Mammary epithelial cell (primary cell): ENCODE data around the gene TRIP12.

ENCODE experiments used
- EZH2 ChIP-seq: IDR thresholded peaks from 2 replicates; pipeline ENCODE4 v1.6.1; 2012; ENCODE audit warnings: low read length, inconsistent platforms, borderline replicate concordance
- TF ChIP-seq, protein P1 (sequence below), 2 donors: IDR thresholded peaks in 1 of 2; conservative IDR thresholded peaks in 1 of 2; 2 replicates each; pipeline ENCODE4 v1.5.1; 2011 to 2012; ENCODE audit warnings: inconsistent platforms in 2 of 2, low read length in 2 of 2, mild to moderate bottlenecking in 2 of 2, control low read depth in 1 of 2, low read depth in 1 of 2; ENCODE audit not compliant: insufficient read depth in 1 of 2; ENCODE audit errors: extremely low read depth in 1 of 2

DNA sequence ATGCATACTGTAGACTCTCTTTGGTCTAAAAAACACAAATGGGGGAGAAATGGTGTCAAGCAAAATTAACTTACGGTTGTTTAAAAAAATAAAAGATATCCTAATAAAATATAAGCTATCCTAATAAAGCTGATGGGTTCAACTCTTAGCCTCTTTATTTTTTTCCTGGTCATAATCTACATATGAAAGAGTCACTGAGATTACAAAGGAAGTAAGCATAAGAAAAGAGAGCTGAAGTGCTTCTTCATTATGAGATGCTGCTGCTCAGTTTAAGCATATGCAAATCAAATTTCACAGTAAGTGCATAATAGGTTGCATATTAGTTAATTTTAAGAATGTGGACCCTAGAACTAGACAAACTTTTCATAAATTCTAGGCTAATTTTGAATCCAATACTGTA, 147.6 kb downstream of the TRIP12 start:
- TF ChIP-seq, protein P1, sequence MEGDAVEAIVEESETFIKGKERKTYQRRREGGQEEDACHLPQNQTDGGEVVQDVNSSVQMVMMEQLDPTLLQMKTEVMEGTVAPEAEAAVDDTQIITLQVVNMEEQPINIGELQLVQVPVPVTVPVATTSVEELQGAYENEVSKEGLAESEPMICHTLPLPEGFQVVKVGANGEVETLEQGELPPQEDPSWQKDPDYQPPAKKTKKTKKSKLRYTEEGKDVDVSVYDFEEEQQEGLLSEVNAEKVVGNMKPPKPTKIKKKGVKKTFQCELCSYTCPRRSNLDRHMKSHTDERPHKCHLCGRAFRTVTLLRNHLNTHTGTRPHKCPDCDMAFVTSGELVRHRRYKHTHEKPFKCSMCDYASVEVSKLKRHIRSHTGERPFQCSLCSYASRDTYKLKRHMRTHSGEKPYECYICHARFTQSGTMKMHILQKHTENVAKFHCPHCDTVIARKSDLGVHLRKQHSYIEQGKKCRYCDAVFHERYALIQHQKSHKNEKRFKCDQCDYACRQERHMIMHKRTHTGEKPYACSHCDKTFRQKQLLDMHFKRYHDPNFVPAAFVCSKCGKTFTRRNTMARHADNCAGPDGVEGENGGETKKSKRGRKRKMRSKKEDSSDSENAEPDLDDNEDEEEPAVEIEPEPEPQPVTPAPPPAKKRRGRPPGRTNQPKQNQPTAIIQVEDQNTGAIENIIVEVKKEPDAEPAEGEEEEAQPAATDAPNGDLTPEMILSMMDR (conservative IDR thresholded peaks at IDR 0.05 in 1 of 2, IDR thresholded peaks at IDR 0.05 in 1 of 2; ENCODE audit: extremely low read depth in 1 of 2, insufficient read depth in 1 of 2, low read depth in 1 of 2, low read length in 2 of 2): no peak
- no peak for TF ChIP-seq EZH2
